ENCODE results near the gene RIOK1.

- no peak for TF ChIP-seq CTCF (conservative IDR thresholded peaks at IDR 0.05 in 1 of 2, IDR thresholded peaks at IDR 0.05 in 1 of 2; ENCODE audit: extremely low read depth in 1 of 2, insufficient read depth in 1 of 2, low read depth in 1 of 2, low read length in 2 of 2)
- no peak for TF ChIP-seq EZH2 (IDR thresholded peaks at IDR 0.05; ENCODE audit: borderline replicate concordance, low read length)
These were observed 21.2 kb downstream of the RIOK1 start for GRCh38 chr6:7410851-7411250.
